GM11168 (cell line): ENCODE measurements around the gene ZBTB39.
"Not testable (repeated sequence)": the region's sequence is repeated elsewhere in the genome, so short reads cannot be mapped to it uniquely, and the experiment has no call there.

Source experiments
- in situ Hi-C: fragments of 300-500 bp; cut with MboI; formaldehyde crosslinking; loops from one replicate; pipeline ENCODE4 v1.12.0; 2022; ENCODE audit warnings: low sequenced_read_pairs; ENCODE audit not compliant: unreplicated experiment

The ZBTB39 gene

DNA sequence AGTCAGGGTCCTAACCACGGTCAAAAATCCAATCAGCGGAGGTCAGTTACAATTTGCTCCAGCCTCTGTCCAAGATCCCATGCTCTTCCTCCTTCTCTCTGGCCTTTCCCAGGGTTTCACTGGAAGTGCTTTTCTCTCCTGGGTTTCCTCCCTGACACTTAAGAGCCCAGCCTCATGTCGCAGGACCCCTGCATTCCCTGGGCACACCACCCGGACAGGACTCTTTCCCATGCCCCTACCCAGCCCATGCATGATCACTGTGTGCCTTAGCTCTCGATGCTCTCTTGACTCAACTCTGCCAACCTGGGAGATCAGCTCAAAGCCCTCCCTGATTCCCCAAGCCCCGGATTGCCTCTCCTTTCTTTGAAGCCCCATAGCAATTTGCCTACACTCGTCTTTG, 25.4 kb upstream of the ZBTB39 start:
- in situ Hi-C loops: no loop called here

DNA sequence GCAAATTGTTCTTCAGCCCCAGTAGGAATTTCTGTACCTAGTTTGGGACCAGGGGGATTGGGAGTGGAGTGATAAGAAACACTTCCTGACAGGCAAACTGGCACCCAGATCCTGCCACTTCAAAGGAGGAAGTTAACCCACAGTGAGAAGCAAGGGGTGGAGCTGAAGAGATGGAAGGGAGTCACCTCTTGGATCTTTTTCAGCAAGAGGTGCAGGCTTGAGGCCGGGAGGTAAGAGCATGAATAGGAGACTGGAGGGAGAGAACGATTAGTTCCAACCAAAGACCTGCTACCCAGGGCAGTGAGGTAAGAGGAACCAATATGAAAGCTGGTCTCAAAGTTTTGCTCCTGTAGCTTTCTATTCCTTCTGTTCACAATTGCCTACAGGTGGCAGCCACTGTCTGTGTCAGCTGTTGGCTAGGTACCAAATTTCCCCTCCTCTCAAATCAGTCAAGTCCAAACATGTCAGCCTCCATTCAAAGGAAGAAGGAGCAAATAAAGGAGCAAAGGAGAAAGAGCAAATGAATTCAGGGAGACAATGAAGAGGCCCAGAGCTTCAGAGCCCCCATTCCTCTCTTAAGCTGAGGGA, 24.9 kb upstream of the ZBTB39 start:
- in situ Hi-C loops: no loop called here

- in situ Hi-C loops: no loop called here
Observed at GRCh38 chr12:57029457-57029856, 23.1 kb upstream of the ZBTB39 start.

DNA sequence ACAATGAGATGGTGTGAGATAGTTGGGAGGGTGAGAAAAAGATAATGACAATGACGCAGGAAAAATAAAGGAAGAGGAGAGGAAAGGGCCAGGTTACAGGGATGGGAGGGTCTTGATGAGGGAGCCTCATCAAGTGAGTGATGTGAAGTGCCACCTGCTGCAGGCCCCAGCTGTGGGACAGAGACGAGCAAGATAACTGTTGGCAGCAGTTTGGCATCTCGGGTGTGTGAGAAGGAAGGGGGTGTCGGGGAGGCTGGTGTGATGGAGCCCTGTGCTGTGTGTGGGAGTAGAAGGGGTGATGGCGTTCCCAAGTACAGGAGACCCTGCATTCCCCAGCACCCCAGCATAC, 21.4 kb upstream of the ZBTB39 start:
- in situ Hi-C loops: no loop called here

DNA sequence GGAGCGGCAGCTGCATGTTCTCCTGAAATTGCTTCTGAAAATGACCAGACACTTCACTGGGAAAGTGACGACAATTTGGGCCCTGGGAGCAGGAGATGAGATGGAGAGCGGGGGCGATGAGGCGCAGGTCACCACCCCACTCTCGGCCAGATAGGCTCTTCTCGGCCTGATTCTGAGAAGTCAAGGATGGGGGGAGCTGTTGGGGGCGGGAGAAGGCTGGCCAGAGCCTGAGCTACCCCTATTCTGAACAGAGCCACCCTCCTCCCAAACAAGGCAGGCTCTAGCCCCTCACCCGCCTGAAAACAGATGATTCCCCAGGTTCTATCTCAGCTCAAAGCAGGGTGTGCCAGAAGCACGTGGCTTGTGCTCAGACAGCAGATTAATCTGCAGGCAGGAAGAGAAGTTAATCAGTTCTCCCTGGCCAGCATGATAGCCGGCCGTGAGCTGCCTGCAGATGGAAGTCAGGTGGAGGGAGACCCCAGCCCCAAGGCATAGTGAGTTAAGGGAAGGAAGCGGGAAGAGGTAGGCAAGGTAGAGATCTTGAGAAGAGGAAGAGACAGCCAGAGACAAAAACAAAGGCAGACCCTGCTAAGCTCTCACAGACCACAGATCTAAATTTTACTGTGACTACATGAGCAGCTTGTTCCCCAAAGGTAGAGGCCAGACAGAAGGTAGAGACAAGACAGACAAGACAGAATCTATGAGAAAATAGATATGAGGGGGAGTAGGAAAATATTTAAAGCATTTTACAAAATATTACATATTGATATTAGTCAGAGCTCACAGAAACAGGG, 20.9 kb upstream of the ZBTB39 start:
- in situ Hi-C loops: no loop called here

DNA sequence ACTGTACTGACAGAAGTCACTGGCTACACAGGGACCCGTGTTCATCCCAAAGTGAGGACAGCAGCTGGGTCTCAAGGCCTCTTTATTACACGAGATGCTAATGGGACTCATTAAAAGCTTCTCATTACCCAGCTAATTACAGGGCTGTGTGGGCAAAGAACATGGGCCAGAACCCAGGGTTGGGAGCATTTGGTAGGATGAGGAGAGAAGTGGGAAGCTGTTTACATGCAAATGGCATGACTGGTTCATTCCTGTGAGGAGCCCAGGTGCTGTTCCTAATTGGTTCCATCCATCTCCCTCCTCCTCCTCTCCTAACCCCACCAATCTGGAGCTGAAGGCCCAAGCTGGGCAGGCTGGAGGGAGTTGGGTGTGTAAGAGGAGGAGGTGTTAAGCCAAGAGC, 18.9 kb upstream of the ZBTB39 start:
- in situ Hi-C loops: no loop called here

- in situ Hi-C loops: not testable (repeated sequence)
Observed at GRCh38 chr12:57022324-57022723, 16.0 kb upstream of the ZBTB39 start.

DNA sequence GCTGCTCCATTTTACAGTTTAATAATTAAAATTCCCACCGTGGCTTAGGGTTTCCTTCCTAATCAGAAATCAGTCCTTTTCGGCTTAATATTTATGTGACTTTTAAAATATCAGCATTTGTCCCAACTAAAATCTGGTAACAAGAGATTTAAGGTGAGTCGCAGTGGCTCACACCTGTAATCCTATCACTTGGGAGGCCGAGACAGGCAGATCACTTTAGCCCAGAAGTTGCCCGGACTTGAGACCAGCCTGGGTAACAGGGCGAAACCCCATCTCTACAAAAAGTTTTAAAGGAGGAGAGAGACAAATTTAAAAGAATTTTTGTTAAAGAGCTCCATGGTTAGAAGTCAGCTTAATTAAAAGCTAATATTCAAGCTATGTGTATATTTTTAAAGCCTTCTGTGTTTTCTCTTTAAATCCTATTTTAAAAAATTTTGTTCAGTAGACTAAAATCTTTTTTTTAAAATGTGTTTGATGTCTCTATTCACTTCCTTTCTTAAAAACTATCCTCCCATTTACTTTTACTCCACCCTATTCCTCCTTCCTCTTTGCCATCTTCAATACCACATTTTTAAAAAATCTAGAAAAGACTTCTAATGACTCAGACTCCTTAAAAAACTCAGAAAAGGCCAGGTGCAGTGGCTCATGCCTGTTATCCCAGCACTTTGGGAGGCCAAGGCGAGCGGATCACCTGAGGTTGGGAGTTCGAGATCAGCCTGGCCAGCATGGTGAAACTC, 13.8 kb upstream of the ZBTB39 start:
- in situ Hi-C loops: no loop called here

DNA sequence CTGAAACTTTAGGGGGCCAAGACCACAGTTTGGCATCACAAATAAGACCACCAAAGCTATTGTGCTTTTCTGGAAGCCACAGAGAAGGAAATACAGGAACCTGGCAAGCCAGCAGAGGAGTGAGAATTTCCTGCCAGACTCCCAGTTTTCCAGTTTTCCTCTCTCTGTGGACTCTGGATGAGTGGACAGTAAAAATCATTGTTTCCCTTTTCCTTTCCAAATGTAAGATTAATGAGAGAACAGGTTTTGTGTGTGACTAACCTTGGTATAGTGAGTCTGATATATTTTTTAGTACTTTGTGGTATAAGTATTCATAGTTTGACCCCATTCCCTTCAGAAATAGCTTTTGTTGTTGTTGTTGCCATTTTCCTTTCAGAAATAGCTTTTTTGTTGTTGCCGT, 12.6 kb upstream of the ZBTB39 start:
- in situ Hi-C loops: no loop called here

GRCh38 chr12:57018353-57018752, 12.0 kb upstream of the ZBTB39 start:
- in situ Hi-C loops: not testable (repeated sequence)

DNA sequence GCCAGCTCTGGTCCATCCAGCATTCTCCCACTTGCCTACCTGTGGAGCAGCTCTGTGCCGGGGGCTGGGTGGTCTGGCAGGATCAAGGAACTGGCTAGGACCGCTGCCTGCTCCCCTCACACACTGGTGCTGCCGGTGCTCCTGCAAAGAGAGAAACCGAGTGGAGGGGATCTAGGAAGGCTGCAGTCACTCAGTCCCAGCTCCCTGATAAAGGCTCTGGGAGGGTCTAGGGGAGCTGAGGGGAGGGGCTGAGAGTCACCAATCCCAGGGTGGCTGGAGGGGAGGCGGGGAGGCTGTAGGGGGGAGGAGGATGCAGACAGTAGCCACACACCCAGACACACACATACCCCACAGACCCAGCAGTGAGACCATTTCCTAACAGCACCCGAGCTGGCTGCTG, 10.0 kb upstream of the ZBTB39 start, which contains the start of gene TAC3:
TAC3 (minus strand) TSS at position 182 of the 400 bp plus-strand sequence. CDS start 732 bp downstream, outside the sequence.
- in situ Hi-C loops: no loop called here

DNA sequence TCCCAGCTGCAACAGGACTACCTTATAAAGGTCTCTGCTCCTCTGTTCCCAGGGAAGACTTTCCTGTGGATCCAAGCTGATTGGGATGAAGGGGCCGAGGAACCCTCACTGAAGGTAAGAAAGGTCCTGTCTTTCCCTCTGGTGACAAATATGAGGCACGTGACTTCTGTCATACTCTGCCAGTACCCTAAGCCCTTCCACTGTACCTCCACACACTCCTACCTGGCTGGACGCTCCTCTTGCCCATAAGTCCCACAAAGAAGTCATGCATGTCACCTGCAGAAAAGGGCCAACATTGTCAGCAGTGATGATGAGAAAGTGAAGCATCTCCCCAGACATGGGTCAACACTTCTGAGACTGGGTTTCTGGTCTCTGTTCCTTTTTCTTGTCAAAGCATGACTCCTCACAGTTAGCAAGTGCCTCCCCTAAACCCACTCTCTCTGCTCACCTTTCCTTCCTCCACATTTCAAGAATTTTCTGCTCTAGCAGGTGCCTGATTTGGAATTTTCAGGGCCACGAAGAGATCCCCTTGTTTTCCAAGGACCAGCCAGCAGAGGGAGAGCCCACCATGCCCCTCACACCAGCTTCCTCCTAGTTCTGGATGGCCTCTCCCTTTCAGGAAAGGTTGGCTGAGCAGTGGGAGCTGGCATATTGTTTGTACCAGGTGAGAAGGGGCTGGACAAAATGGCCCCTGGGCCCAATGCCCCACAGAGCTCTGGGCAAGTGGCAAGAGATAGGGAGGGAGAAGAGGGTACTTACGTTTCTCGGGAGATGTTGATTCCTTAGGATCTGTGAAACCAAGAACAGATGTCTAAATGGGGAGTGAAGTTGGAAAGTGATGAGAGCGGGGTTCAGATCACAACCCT, 6.5 kb upstream of the ZBTB39 start:
- in situ Hi-C loops: loop anchor here (5.0 kb wide), 2 partner anchors 54 to 99 kb away; partner anchors contain the start of gene STAT6

GRCh38 chr12:57011438-57012424, 5.4 kb upstream of the ZBTB39 start:
- in situ Hi-C loops: loop anchor here (5.0 kb wide), 2 partner anchors 56 to 101 kb away; partner anchors contain the start of gene STAT6

DNA sequence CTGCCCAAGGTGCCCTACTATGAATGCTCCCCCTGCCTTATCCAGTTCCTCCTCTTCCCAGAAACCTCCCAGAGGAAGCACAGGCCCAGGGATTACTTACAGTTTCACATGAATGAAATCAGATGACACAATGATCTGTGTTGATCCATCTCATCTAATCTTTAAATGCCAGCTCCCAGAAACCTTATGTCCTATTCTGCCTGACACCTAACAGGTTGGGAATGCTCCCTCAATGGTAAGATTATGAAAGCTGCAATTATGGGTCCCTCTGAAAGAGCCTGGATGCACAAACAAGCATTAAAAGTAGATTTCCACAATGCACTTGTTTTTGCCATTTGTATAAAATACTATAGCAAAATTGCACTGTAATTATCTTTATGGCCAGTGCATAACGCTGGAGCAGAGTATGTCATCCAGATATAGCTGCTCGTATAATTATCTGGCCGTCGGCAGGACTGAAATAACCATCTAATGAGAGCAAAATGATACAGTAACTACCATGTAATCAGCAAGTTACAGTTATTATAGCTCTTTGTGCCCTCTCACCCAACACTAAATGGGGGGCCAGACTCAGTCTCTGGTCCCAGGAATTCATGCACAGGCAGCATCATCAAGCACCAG, 4.4 kb upstream of the ZBTB39 start:
- in situ Hi-C loops: loop anchor here (5.0 kb wide), 2 partner anchors 57 to 102 kb away; partner anchors contain the start of gene STAT6

GRCh38 chr12:57009949-57010626, 3.7 kb upstream of the ZBTB39 start:
- in situ Hi-C loops: loop anchor here (5.0 kb wide), 2 partner anchors 57 to 102 kb away; partner anchors contain the start of gene STAT6

DNA sequence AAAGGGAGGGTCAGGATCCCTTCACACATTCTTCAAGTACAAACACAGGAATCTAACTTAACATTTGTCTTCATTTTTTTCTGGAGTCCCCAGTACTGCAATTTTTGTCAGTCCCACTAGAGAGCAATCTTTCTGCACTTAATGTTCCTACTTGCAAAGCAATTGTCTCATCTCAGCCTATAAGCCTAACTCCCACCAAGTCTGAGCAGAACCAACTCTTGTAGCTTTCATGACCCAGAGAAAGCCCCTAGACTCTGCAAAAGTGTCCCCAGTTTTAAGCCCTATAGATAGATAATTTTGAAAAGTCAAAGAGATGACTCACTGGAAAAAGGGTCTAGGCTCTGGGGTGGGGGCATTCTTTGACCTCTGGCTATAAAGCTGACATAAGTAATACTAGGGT, 1.8 kb upstream of the ZBTB39 start:
- in situ Hi-C loops: no loop called here

- in situ Hi-C loops: no loop called here
Observed at GRCh38 chr12:57006809-57007475, 596 bp upstream of the ZBTB39 start.
